T-helper 9 cell (primary cell): ENCODE results near the gene IGFBP2.

Source experiments
- DNase-seq: peaks from one replicate; pipeline ENCODE4 v3.0.0-alpha.2; 2020

The IGFBP2 gene

GRCh38 chr2:216688731-216689340 lies 55.6 kb downstream of the IGFBP2 start:
- DNase-seq: no peak

- DNase-seq: no peak
Measured at GRCh38 chr2:216689397-216689796, 56.2 kb downstream of the IGFBP2 start.

GRCh38 chr2:216690456-216690852 lies 57.2 kb downstream of the IGFBP2 start:
- no peak for DNase-seq

- no peak for DNase-seq
Measured at GRCh38 chr2:216690853-216691741, 57.9 kb downstream of the IGFBP2 start.

GRCh38 chr2:216692636-216693413 lies 59.6 kb downstream of the IGFBP2 start:
- no peak for DNase-seq

- DNase-seq: no peak
Measured at GRCh38 chr2:216693414-216694080, 60.3 kb downstream of the IGFBP2 start.

GRCh38 chr2:216694082-216694825 lies 61.0 kb downstream of the IGFBP2 start:
- no peak for DNase-seq

- DNase-seq: no peak
Measured at GRCh38 chr2:216694826-216695217, 61.6 kb downstream of the IGFBP2 start.

- DNase-seq: no peak
Measured at GRCh38 chr2:216695401-216695821, 62.2 kb downstream of the IGFBP2 start, which contains the start of gene IGFBP5. IGFBP5 (minus strand) TSS chr2:216695549; CDS start chr2:216694775, 774 bp downstream.

- DNase-seq: no peak
Measured at GRCh38 chr2:216696321-216696720, 63.1 kb downstream of the IGFBP2 start.

- DNase-seq: no peak
Measured at GRCh38 chr2:216696751-216697560, 63.7 kb downstream of the IGFBP2 start.

- no peak for DNase-seq
Measured at GRCh38 chr2:216698293-216698692, 65.1 kb downstream of the IGFBP2 start.

GRCh38 chr2:216698895-216699294 lies 65.7 kb downstream of the IGFBP2 start:
- no peak for DNase-seq

GRCh38 chr2:216700088-216700567 lies 66.9 kb downstream of the IGFBP2 start:
- DNase-seq: no peak

- no peak for DNase-seq
Measured at GRCh38 chr2:216700781-216701180, 67.6 kb downstream of the IGFBP2 start.

GRCh38 chr2:216701544-216701943 lies 68.3 kb downstream of the IGFBP2 start:
- DNase-seq: no peak

GRCh38 chr2:216702756-216703155 lies 69.5 kb downstream of the IGFBP2 start:
- no peak for DNase-seq

GRCh38 chr2:216710551-216711301 lies 77.5 kb downstream of the IGFBP2 start:
- no peak for DNase-seq

- no peak for DNase-seq
Measured at GRCh38 chr2:216711348-216711747, 78.1 kb downstream of the IGFBP2 start.

GRCh38 chr2:216713691-216714336 lies 80.6 kb downstream of the IGFBP2 start:
- no peak for DNase-seq
